Measurements from ENCODE around the gene LRRC10.

LRRC10 gene

GRCh38 chr12:69578283-69578682, 32.4 kb downstream of the LRRC10 start:
- TF ChIP-seq SPI1 (IDR thresholded peaks at IDR 0.05; ENCODE audit: borderline replicate concordance, low read depth) (peak; percentile 80; the same call in 1 of the 2 replicates), GABPA (IDR thresholded peaks at IDR 0.05; ENCODE audit: low read depth) (no peak), REST (IDR thresholded peaks at IDR 0.05; ENCODE audit: insufficient replicate concordance, low read depth) (no peak), POLR2AphosphoS5 (IDR thresholded peaks at IDR 0.05; ENCODE audit: low read depth) (no peak)
- no peak overlapping the region for H3K4me3 ChIP-seq (replicated peaks; ENCODE audit: insufficient read depth, low read length)
- no peaks in the 10 kb centered on the region for H3K27me3 ChIP-seq (ENCODE audit: insufficient read depth, poor library complexity, severe bottlenecking)
- DNase-seq (ENCODE audit: low read depth in 1 of 2, low spot score in 1 of 2): no peak
- no peak overlapping the region for H3K27ac ChIP-seq (replicated peaks)

GRCh38 chr12:69575346-69575745, 35.4 kb downstream of the LRRC10 start:
- Histone ChIP-seq H3K4me3 (replicated peaks; ENCODE audit: insufficient read depth, low read length) (no peak overlapping the region), H3K27me3 (ENCODE audit: insufficient read depth, poor library complexity, severe bottlenecking) (no peaks in the 10 kb centered on the region), H3K27ac (replicated peaks) (no peak overlapping the region)
- no peak for TF ChIP-seq CTCF (IDR thresholded peaks at IDR 0.05; ENCODE audit: insufficient read depth, low read length)
- no peak for TF ChIP-seq SPI1 (IDR thresholded peaks at IDR 0.05; ENCODE audit: borderline replicate concordance, low read depth)
- no peak for TF ChIP-seq POLR2AphosphoS5 (IDR thresholded peaks at IDR 0.05; ENCODE audit: low read depth)
- TF ChIP-seq GABPA (IDR thresholded peaks at IDR 0.05; ENCODE audit: low read depth): no peak
- TF ChIP-seq REST (IDR thresholded peaks at IDR 0.05; ENCODE audit: insufficient replicate concordance, low read depth): no peak
- no peak for DNase-seq (ENCODE audit: low read depth in 1 of 2, low spot score in 1 of 2)

- DNase-seq (ENCODE audit: low read depth in 1 of 2, low spot score in 1 of 2): peak in 1 of 2 experiments; percentile 61
- no peak overlapping the region for H3K4me3 ChIP-seq (replicated peaks; ENCODE audit: insufficient read depth, low read length)
- H3K27me3 ChIP-seq (ENCODE audit: insufficient read depth, poor library complexity, severe bottlenecking): no peaks in the 10 kb centered on the region
- peak; percentile 76 for TF ChIP-seq CTCF (IDR thresholded peaks at IDR 0.05; ENCODE audit: insufficient read depth, low read length)
- no peak for TF ChIP-seq GABPA (IDR thresholded peaks at IDR 0.05; ENCODE audit: low read depth)
- H3K27ac ChIP-seq (replicated peaks): no peak overlapping the region
Measured at GRCh38 chr12:69570545-69571399, 39.9 kb downstream of the LRRC10 start.

- Histone ChIP-seq H3K4me3 (replicated peaks; ENCODE audit: insufficient read depth, low read length) (no peak overlapping the region), H3K27me3 (ENCODE audit: insufficient read depth, poor library complexity, severe bottlenecking) (no peaks in the 10 kb centered on the region), H3K27ac (replicated peaks) (no peak overlapping the region)
- TF ChIP-seq POLR2AphosphoS5 (IDR thresholded peaks at IDR 0.05; ENCODE audit: low read depth) (no peak), SPI1 (IDR thresholded peaks at IDR 0.05; ENCODE audit: borderline replicate concordance, low read depth) (no peak)
- no peak for DNase-seq (ENCODE audit: low read depth in 1 of 2, low spot score in 1 of 2)
Measured at GRCh38 chr12:69570000-69570516, 40.6 kb downstream of the LRRC10 start.

Measured in HL-60 (cell line).